ENCODE results near the gene STAC2. TPM values are rescaled to one million over a fixed set of nuclear protein-coding genes. Genes with fewer than 3 reads are reported as not detected.
"Not testable (repeated sequence)": the region's sequence is repeated elsewhere in the genome, so short reads cannot be mapped to it uniquely, and the experiment has no call there.

STAC2 gene
- total RNA-seq, 3 donors from 2014 or later: 0.17 to 0.79 TPM; not detected in 1

DNA sequence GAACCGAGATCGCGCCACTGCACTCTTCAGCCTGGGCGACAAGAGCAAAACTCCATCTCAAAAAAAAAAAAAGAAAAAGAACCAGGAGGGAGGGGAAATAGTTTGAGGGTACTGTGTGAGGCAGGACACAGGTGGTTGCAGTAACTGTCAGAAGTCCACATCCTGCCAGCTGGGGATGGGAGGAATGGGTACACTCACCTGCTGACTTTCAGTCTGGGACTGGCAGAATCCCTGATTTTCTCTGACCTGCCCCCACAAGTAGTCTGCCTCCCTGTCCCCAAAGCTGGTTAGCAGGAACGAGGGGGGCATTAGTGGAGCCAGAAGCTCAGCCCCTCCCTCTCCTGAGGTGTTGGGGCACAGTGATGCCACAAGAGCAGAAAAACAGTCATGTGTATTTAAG, 52.7 kb downstream of the STAC2 start:
- Histone ChIP-seq H3K36me3 (ENCODE audit: low read depth) (no peaks in the 10 kb centered on the region), H3K4me1 (ENCODE audit: low read depth) (peaks cover 9% of the 10 kb centered on the region), H3K9me3 (no peaks in the 10 kb centered on the region), H3K4me3 (no peak overlapping the region)
- intact Hi-C loops (cut with DNase I, micrococcal nuclease): no loop called here
- DNase-seq (no peak), ATAC-seq (no peak)
- no peak for TF ChIP-seq CTCF (IDR thresholded peaks at IDR 0.05)

DNA sequence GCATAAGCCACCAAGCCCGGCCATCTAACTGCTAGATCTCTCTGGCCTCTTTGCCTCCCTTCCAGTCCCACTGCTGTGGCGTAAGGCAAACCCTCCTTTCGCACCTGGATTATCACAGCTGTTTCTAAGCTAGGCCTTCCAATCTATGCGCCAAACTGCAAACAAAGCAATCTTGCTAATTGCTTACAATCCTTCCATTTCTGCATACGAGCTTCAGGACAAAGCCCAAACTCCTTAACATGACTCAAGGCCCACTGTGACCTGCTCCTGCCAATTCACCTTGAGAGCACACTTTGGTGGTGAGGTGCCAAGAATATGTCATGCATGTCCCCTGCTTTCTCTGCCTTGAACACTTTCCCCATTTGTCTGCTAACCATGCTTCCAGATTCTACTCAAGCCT, 53.8 kb downstream of the STAC2 start:
- H3K36me3 ChIP-seq (ENCODE audit: low read depth): no peaks in the 10 kb centered on the region
- H3K4me1 ChIP-seq (ENCODE audit: low read depth): peaks cover 7% of the 10 kb centered on the region
- no peak for TF ChIP-seq CTCF (IDR thresholded peaks at IDR 0.05)
- DNase-seq: no peak
- no peak overlapping the region for H3K4me3 ChIP-seq
- ATAC-seq: no peak
- H3K9me3 ChIP-seq: no peaks in the 10 kb centered on the region
- intact Hi-C loops (cut with DNase I, micrococcal nuclease): no loop called here

DNA sequence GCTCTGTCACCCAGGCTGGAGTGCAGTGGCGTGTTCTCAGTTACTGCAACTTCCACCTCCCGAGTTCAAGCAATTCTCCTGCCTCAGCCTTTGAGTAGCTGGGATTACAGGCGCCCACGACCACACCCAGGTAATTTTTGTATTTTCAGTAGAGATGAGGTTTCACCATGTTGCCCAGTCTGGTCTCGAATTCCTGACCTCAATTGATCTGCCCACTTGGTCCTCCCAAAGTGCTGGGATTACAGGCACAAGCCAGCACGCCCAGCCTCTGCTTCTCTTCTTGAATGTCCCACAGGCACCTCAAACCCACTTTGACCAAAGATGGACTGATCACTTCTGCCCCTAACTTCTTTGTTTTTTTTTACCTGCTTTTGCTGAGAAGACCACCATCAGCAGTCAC, 55.2 kb downstream of the STAC2 start:
- no peak overlapping the region for H3K4me3 ChIP-seq
- no peak for ATAC-seq
- H3K4me1 ChIP-seq (ENCODE audit: low read depth): peaks cover 7% of the 10 kb centered on the region
- no peaks in the 10 kb centered on the region for H3K36me3 ChIP-seq (ENCODE audit: low read depth)
- H3K9me3 ChIP-seq: no peaks in the 10 kb centered on the region
- intact Hi-C loops (cut with DNase I, micrococcal nuclease): no loop called here
- no peak for DNase-seq
- TF ChIP-seq CTCF (IDR thresholded peaks at IDR 0.05): no peak

- no peaks in the 10 kb centered on the region for H3K9me3 ChIP-seq
- H3K36me3 ChIP-seq (ENCODE audit: low read depth): no peaks in the 10 kb centered on the region
- peaks cover 7% of the 10 kb centered on the region for H3K4me1 ChIP-seq (ENCODE audit: low read depth)
- ATAC-seq: no peak
- no peak overlapping the region for H3K4me3 ChIP-seq
- intact Hi-C loops (cut with DNase I, micrococcal nuclease): no loop called here
- DNase-seq: no peak
- TF ChIP-seq CTCF (IDR thresholded peaks at IDR 0.05): no peak
Observed at GRCh38 chr17:39170109-39170508, 55.6 kb downstream of the STAC2 start.

DNA sequence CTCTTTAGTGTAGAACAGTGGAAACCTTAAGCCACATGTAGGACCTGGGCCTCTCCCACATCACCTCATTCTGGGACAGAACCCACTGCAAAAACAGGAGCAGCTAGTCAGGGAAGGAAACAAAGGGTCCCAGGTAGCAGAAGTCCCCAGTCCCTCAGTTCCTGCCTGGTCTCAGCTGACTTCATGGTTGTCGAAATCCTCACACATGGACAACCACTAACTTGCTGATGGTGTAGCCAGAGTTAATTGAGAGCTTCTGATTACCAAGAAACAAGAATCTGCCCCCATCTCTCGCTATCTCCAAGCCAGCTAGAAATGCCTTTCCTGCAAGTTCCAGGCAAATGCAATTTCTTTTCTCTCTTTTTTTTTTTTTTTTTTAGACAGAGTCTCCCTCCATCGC, 56.2 kb downstream of the STAC2 start:
- no peaks in the 10 kb centered on the region for H3K9me3 ChIP-seq
- H3K4me1 ChIP-seq (ENCODE audit: low read depth): peaks cover 2% of the 10 kb centered on the region
- TF ChIP-seq CTCF (IDR thresholded peaks at IDR 0.05): no peak
- intact Hi-C loops (cut with DNase I, micrococcal nuclease): no loop called here
- no peak overlapping the region for H3K4me3 ChIP-seq
- DNase-seq: no peak
- H3K36me3 ChIP-seq (ENCODE audit: low read depth): no peaks in the 10 kb centered on the region
- ATAC-seq: no peak

DNA sequence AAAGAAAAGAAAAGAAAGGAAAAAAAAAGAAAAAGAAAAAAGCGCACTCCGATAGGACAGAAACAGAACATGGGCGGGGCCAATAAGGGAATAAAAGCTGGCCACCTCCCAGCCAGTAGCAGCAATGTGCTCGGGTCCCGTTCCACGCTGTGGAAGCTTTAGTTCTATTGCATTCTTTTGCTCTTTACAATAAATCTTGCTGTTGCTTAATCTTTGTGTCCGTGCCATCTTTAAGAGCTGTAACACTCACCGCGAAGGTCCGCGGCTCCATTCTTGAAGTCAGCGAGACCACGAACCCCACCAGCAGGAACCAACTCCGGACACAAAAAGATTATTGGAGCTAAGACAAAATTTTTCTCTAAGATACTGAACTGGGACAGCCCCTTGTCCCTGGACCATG, 56.6 kb downstream of the STAC2 start:
- DNase-seq: no peak
- intact Hi-C loops (cut with DNase I, micrococcal nuclease): no loop called here
- no peak overlapping the region for H3K4me3 ChIP-seq
- TF ChIP-seq CTCF (IDR thresholded peaks at IDR 0.05): no peak
- peaks cover 4% of the 10 kb centered on the region for H3K4me1 ChIP-seq (ENCODE audit: low read depth)
- ATAC-seq: no peak
- no peaks in the 10 kb centered on the region for H3K36me3 ChIP-seq (ENCODE audit: low read depth)
- no peaks in the 10 kb centered on the region for H3K9me3 ChIP-seq

DNA sequence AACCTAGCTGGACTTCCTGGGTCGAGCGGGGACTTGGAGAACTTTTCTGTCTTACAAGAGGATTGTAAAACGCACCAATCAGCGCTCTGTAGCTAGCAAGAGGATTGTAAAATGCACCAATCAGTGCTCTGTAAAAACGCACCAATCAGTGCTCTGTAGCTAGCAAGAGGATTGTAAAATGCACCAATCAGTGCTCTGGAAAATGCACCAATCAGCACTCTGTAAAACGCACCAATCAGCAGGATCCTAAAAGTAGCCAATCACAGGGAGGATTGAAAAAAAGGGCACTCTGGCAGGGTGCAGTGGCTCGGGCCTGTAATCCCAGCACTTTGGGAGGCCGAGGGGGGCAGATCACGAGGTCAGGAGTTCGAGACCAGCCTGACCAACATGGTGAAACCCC, 57.2 kb downstream of the STAC2 start:
- H3K9me3 ChIP-seq; H3K36me3 ChIP-seq (ENCODE audit: low read depth); intact Hi-C loops (cut with DNase I, micrococcal nuclease); ATAC-seq; DNase-seq; H3K4me3 ChIP-seq; H3K4me1 ChIP-seq (ENCODE audit: low read depth): not testable (repeated sequence)
